ENCODE results near the gene ZNF831.

ZNF831 gene

DNA sequence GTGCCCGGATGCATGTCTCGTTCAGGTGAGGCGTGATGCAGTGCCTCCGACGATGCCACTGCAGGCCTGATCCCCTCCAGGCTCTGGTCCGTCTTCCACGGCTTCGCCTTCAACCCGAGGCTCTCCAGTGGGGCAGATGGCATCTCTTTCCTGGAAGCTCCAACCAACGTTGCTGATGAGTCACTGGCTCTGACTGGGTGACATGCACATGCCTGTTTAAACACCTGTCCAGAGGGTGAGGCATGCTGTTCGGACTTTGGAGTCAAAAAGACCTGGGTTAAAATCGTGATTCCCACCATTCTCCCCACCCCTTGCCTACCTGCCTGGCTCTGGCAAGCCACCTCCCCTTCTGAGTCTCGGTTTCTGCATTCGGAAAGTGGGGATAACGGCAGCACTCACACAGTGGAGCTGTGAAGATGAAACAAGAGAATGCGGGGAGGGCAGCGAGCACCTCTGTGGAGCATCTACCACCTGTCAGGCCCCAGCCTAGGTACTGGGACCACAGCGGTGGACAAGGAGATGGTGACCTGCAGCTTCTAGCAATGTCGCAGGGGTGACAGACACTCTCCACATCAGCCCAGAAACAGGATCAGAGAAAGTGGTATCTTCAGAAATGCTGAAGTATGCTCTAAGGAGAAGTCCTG is 128.2 kb downstream of the ZNF831 start:
- in situ Hi-C loops (cut with MboI; ENCODE audit: low sequenced_read_pairs): no loop called here

DNA sequence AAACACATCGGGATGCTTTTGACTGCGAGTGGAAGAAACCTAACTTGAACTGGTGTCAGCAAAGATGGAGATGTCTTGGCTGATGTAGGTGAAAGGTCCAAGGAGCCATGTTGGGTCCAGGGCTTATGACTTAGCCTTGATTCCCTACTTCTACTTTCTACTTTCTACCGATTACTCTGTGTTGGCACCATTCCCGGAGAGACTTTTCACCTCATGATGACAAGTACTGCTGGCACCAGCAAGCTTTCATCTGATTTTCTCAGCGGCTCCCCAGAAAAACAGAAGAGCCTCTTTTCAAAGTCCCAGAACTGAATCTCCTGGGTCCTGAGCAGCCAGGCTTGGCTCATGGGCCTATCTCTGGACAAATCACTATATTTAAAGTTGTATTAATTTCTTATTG is 131.9 kb downstream of the ZNF831 start:
- in situ Hi-C loops (cut with MboI; ENCODE audit: low sequenced_read_pairs): no loop called here

DNA sequence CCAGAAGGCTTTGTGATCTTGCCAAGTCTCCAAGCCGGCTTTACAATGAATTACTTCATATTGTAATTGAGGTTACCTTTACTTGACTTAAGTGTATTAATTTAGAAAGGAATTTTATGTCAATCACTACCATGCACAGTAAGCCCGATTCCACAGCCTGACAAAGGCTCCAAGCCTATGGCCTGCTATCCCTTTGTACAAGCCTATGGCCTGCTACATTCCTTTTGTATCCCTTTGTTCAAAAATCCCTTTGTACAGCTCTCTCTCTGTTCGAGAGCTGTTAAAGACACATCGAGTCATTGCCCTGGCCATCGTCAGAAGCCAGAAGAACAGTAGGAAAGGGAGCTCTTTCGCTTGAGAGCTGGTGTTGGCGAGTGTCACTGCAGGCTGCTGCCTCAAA is 134.1 kb downstream of the ZNF831 start:
- in situ Hi-C loops (cut with MboI; ENCODE audit: low sequenced_read_pairs): no loop called here

DNA sequence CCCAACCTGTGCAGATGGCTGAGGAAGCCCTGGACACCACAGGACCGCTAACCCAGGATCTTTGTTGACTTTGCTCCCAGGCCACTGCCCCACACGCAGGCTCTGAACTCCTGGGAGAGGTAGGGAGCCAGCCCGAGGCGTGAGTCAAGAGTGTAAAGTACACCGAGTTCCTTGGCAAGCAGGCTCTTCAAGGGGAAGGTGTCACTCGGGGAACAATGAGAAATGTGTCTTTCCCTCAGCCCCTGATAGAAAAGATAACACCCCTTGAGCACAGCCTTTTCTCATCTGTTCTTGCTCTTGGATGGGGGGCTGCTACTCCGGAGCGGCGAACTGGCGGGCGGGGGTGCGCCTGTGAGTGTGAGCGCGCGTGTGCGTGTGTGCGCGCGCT is 136.3 kb downstream of the ZNF831 start:
- in situ Hi-C loops (cut with MboI; ENCODE audit: low sequenced_read_pairs): no loop called here

DNA sequence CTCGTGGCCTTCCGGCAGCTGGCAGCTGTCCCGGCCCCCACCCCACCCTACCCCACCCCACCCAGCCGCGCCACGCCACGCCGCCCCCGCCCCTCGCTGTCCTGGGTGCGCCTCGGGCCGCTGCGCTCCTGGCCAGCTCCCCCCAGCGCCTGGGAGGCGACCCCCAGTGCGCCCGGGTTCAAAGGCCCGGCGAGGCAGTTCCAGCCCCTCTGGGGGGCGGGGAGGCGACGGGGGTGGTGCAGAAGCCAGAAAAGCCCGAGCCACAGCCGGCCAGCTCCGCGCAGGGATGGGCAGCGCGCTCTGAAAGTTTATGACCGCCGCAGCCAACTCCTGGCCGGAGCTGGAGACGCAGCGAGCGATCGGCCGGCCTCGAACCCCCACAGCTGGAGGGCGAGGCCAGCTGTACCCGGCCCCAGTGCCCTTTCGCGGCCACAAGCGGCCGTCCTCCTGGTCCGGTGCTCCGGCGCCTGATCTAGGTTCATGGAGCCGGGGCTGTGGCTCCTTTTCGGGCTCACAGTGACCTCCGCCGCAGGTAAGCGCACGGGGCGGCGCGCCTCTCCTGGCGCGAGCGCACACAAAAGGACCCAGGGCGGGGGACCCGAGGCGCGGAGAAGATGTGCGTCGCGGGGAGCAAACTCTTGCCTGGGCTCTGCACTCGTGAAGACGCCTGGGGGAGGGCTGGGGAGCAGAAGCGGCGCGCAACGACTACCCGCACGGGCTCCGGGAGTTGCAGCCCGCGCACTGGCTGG is 136.9 kb downstream of the ZNF831 start, which contains the start of gene EDN3:
Gene EDN3, plus strand, starts transcription at position 279 of the 749 bp plus-strand sequence. Its CDS starts 202 bp downstream, at position 481.
- in situ Hi-C loops (cut with MboI; ENCODE audit: low sequenced_read_pairs): no loop called here

DNA sequence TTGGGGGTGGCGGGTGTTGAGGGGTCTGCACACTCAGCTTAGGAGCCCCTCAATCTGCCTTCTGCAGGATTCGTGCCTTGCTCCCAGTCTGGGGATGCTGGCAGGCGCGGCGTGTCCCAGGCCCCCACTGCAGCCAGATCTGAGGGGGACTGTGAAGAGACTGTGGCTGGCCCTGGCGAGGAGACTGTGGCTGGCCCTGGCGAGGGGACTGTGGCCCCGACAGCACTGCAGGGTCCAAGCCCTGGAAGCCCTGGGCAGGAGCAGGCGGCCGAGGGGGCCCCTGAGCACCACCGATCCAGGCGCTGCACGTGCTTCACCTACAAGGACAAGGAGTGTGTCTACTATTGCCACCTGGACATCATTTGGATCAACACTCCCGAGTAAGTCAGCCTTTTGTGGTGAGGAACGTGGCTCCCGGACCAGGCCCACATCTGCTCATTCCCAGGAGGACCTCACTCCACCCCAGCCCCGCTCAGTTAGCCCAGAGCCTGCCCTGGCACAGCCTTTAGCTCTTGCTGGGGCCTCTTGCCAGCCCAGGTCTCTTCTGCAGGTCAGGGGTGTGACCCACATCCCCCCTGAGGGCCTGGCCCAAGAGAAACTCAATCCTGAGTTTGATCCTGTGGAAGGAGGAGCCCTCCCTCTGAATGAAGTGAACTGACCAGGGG is 137.9 kb downstream of the ZNF831 start:
- in situ Hi-C loops (cut with MboI; ENCODE audit: low sequenced_read_pairs): no loop called here

DNA sequence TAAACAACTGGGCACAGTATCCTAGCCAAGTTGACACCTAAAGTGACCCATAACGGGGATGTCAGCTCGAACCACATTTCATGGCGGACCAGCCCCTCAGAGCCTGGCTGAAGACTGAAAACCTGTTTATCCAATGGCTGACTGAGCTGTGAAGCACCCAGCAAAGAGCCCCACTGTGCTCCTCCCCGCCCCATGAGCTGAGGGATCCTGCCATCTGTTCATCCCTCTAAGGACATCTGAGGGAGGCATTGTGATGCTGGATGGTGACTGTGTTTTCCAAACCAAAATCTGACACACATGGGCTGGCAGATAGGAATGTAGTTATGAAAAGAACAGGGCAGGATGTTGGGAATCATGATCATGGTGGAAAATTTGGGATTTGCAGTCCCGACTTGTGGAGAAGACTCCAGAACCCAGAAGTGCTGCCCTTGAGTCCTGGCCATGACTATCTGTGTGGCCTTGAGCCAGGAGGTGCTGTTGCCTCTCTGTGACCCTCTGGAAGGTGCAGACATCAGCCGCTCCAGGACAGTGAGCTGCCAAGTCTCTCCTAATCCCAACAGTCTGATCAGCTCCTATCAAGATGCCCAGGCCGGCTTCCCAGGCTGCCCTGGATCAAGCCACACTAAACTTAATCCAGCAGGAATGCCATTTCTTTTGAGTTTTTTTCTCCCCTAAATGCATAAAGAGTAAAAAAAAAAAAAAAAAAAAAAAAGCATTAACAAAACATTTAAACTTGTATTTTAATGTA is 142.5 kb downstream of the ZNF831 start:
- in situ Hi-C loops (cut with MboI; ENCODE audit: low sequenced_read_pairs): no loop called here

DNA sequence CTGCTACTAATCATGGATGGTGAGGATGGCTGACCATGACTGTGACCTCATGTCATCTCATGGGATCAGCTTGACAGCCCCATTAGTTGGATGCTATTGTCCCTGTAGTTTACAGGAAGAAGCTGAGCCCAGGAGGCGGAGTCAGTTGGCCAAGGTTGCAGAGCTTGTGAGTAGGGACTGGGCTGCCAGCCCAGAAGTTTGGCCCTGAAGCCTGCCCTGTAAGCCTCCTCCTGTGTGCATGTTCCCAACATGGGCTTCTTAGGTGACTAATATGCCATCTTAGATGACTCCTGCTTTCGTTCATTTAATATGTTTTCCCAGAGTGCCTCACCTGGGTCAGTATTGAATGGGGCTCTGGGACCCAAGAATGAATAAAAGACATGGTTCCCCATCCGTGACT is 143.6 kb downstream of the ZNF831 start:
- in situ Hi-C loops (cut with MboI; ENCODE audit: low sequenced_read_pairs): no loop called here

Data from HL-60/S4 treated with retinoic acid at 250 ng/mL for 4 days and 3 days (cell line).